Tibial artery (tissue), 4 donors: ENCODE results near the gene HOXA1.

Source experiments
- DNase-seq, 2 donors: peaks; one replicate each; pipeline ENCODE4 v3.0.0-alpha.2; 2019
- H3K27ac ChIP-seq, 2 donors: fragments of 200-600 bp; sonication (generic) in 1 of 2; 1 replicate in 1 of 2; 2 replicates in 1 of 2; pipeline ENCODE4 v1.5.1; 2018 to 2019; ENCODE audit warnings: mild to moderate bottlenecking in 1 of 2
- H3K27me3 ChIP-seq, 2 donors: fragments of 200-600 bp; sonication (generic) in 1 of 2; one replicate each; pipeline versions ENCODE4 v1.5.1 to v1.6.0; 2016 to 2019
- H3K36me3 ChIP-seq, 3 donors: fragments of 200-600 bp; sonication (generic) in 2 of 3; one replicate each; pipeline ENCODE4 v1.5.1; 2016 to 2019; ENCODE audit warnings: mild to moderate bottlenecking in 2 of 3
- H3K4me1 ChIP-seq, 4 donors: fragments of 200-600 bp; sonication (generic) in 2 of 4; 1 replicate in 3 of 4; 2 replicates in 1 of 4; pipeline ENCODE4 v1.5.1; 2016 to 2019
- H3K4me3 ChIP-seq, 2 donors: fragments of 200-600 bp; sonication (generic) in 1 of 2; 1 replicate in 1 of 2; 2 replicates in 1 of 2; pipeline ENCODE4 v1.5.1; 2018 to 2019; ENCODE audit warnings: mild to moderate bottlenecking in 2 of 2
- H3K9me3 ChIP-seq, 3 donors: fragments of 200-600 bp; sonication (generic) in 1 of 3; one replicate each; pipeline ENCODE4 v1.5.1; 2016 to 2019
- intact Hi-C: fragments of 100-400 bp; cut with DNase I; formaldehyde crosslinking; loops from one replicate; pipeline ENCODE4 v1.15.0; 2023; ENCODE audit warnings: low total_unique reads
- TF ChIP-seq, protein P1 (sequence below), 2 experiments: fragments of 200-600 bp in 1 of 2; fragments of 450-650 bp in 1 of 2; IDR thresholded peaks; one replicate each; pipeline ENCODE4 v1.5.1; 2017 to 2019; ENCODE audit warnings: antibody characterized with exemption in 2 of 2, mild to moderate bottlenecking in 1 of 2, moderate library complexity in 1 of 2

Gene HOXA1

DNA sequence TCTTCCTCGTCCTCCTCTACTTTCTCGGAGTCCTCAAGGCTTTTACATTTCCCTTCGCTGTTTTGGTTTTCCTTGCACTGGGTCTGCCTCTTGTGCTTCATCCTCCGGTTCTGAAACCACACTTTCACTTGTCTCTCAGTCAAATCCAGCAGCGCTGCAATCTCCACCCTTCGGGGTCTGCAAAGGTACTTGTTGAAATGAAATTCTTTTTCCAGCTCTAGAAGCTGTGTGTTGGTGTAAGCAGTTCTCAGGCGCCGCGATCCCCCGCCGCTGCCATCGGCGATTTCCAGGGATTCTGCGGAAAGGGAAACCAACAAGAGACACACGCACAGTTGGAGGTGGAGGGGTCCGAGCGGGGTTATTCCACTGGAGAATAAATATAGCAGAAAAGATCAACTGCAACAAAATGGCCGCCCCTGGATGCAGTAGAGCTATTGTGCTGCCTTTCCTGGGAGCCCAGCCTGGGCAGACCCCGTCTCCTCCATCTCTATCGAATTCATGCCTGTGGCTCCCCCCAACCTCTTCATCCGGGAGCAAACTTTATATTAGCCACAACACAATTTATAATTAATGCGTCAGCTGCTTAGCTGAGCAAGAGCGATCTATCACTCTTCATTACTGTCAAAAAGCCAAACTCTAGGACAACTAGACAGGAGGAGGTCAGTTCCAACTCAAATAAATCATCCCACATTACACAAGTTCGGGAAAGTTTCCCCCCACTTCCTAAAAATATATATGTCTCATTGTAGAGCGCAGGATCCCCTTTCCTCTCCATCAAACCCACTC lies 5.6 kb upstream of the HOXA1 start:
- no peaks in the 10 kb centered on the region for H3K36me3 ChIP-seq
- intact Hi-C loops: no loop called here
- H3K27ac ChIP-seq: no peak overlapping the region
- H3K27me3 ChIP-seq: no peaks in the 10 kb centered on the region
- peak overlapping the region in 1 of 2 donors; percentile 19 for H3K4me3 ChIP-seq
- TF ChIP-seq, protein P1, sequence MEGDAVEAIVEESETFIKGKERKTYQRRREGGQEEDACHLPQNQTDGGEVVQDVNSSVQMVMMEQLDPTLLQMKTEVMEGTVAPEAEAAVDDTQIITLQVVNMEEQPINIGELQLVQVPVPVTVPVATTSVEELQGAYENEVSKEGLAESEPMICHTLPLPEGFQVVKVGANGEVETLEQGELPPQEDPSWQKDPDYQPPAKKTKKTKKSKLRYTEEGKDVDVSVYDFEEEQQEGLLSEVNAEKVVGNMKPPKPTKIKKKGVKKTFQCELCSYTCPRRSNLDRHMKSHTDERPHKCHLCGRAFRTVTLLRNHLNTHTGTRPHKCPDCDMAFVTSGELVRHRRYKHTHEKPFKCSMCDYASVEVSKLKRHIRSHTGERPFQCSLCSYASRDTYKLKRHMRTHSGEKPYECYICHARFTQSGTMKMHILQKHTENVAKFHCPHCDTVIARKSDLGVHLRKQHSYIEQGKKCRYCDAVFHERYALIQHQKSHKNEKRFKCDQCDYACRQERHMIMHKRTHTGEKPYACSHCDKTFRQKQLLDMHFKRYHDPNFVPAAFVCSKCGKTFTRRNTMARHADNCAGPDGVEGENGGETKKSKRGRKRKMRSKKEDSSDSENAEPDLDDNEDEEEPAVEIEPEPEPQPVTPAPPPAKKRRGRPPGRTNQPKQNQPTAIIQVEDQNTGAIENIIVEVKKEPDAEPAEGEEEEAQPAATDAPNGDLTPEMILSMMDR (IDR thresholded peaks at IDR 0.05): no peak
- DNase-seq: no peak
- no peaks in the 10 kb centered on the region for H3K9me3 ChIP-seq
- H3K4me1 ChIP-seq: peaks cover 0 to 34% (median 22%) of the 10 kb centered on the region in 4 donors

GRCh38 chr7:27100694-27101170 lies 4.9 kb upstream of the HOXA1 start:
- no peaks in the 10 kb centered on the region for H3K27me3 ChIP-seq
- no peak overlapping the region for H3K27ac ChIP-seq
- no peak overlapping the region for H3K4me3 ChIP-seq
- H3K9me3 ChIP-seq: no peaks in the 10 kb centered on the region
- no peak for DNase-seq
- no peaks in the 10 kb centered on the region for H3K36me3 ChIP-seq
- TF ChIP-seq, protein P1 (IDR thresholded peaks at IDR 0.05): no peak
- H3K4me1 ChIP-seq: peaks cover 0 to 34% (median 22%) of the 10 kb centered on the region in 4 donors
- intact Hi-C loops: no loop called here

DNA sequence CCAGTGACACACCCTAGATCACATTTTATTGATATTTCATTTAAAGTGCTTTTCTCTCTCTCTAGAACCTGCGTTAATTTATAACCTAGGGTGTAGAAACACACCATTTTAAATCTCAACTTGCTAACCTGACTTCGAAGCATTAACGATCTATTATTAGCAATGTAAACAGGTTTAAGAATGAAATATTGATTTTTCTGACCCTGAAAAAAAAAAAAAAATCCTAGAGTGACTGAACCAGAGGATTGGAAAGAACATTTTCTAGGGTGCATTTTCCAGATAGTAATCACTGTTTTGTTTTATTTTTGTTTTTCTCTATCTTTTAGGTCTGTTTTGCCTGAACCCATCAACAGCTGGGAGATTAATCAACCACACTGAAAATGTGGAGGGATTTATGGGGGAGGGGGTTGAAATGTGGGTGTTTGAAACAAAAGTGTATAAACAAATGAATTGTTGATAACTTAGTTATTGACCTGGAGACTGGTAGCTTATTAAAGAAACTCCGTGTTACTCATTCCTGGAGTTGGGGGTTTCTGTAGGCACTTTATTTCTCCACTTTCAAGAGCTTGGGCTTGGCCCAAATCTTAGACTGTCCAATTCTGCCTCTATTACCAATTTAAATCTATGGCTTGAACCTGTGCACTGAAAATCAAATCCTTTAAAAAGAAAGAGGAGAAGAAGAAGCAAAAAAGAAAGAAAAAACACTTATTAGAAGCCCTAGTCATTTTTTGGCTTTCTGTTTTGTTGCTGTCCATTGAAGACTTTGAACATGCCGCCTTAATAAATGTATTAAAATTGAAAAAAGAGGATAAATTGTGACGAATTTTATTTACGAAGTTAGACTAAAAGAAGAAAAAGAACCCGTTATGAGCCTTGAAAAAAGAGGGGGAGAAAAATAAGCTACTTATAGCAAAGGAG lies 3.9 kb upstream of the HOXA1 start:
- H3K4me1 ChIP-seq: peaks cover 0 to 28% (median 20%) of the 10 kb centered on the region in 4 donors
- intact Hi-C loops: loop anchor here (5.0 to 10.0 kb wide), 2 partner anchors 43 to 1235 kb away; partner anchors contain the start of gene HOXA5
- no peak for DNase-seq
- H3K9me3 ChIP-seq: no peaks in the 10 kb centered on the region
- no peak overlapping the region for H3K4me3 ChIP-seq
- peak overlapping the region; percentile 43 to 54 for H3K27ac ChIP-seq
- H3K36me3 ChIP-seq: no peaks in the 10 kb centered on the region
- TF ChIP-seq, protein P1 (IDR thresholded peaks at IDR 0.05): no peak
- H3K27me3 ChIP-seq: no peaks in the 10 kb centered on the region

DNA sequence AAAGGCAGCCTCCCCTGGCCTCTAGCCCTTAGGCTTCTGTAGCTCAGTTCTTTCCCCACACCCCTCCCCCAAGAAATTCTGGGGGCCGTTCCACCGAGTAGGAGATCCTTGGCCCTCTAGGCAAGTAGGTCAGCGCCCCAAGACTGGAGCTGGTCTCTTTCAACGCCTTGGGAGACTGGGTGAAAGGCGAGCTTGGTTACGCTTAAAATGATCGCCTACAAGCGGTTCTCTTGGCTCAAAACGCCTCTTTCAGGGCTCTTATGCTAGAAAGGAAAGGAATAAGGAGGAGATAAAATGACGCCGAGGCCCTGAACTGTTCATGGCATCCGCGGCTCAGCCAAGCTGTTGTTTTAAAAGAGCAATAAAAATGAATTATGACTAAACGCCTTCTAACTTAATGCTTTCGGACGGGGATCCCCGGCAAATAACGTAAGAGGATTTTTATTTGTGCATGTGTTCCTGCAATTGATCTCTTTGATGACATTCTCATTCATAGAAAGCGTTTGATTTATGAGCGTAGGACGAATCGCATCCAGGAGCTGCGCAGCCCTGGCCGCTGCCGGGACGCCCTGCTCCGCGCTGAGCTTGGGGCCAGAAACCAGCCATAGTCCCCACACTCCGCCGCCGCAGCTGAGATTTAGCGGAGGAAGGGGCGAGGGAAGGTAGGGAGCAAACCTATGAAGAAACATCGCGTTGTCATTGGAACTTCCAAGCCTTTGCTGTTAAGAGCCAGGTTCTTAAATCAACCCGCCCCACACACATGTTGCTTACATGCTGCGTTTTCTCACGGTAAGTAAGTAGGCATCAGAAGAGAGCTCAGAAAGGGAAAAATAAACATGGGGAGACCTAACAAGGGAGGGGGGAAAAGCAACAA lies 3.0 kb upstream of the HOXA1 start:
- H3K36me3 ChIP-seq: no peaks in the 10 kb centered on the region
- H3K4me1 ChIP-seq: peaks cover 0 to 23% (median 18%) of the 10 kb centered on the region in 4 donors
- peak overlapping the region; percentile 80 to 83 for H3K4me3 ChIP-seq
- H3K27me3 ChIP-seq: no peaks in the 10 kb centered on the region
- TF ChIP-seq, protein P1 (IDR thresholded peaks at IDR 0.05): no peak
- no peaks in the 10 kb centered on the region for H3K9me3 ChIP-seq
- H3K27ac ChIP-seq: peak overlapping the region; percentile 43 to 54
- DNase-seq: no peak
- intact Hi-C loops: loop anchor here (5.0 to 10.0 kb wide), 2 partner anchors 43 to 1234 kb away; partner anchors contain the start of gene HOXA5
